ENCODE measurements around the gene SCAANT1. TPM values are rescaled to one million over a fixed set of nuclear protein-coding genes. Genes with fewer than 3 reads are reported as not detected.

SCAANT1 gene
- polyA plus RNA-seq, 1 experiment: not detected

GRCh38 chr3:63955830-63956545 lies 43.8 kb upstream of the SCAANT1 start:
- ChIA-PET POLR2A (interaction anchor here (0.7 kb wide), 1 partner anchor 22 kb away, joined by 22 read pairs; no protein-coding TSS in a partner anchor), CTCF (interaction anchor here (0.7 to 1.0 kb wide), 2 partner anchors 38 to 51 kb away, joined by 3 read pairs; no protein-coding TSS in a partner anchor)
- no peaks in the 10 kb centered on the region for H3K27me3 ChIP-seq (ENCODE audit: control insufficient read depth, insufficient read depth, low read length)
- H3K36me3 ChIP-seq (ENCODE audit: control insufficient read depth, insufficient read depth, low read length): 0 out of 2 replicates have a peak, but pooled peaks cover 1% of the 10 kb centered on the region
- no peak overlapping the region for H3K4me3 ChIP-seq (ENCODE audit: low read depth, low read length)
- DNase-seq (ENCODE audit: low read depth): no peak
- TF ChIP-seq, protein P1, sequence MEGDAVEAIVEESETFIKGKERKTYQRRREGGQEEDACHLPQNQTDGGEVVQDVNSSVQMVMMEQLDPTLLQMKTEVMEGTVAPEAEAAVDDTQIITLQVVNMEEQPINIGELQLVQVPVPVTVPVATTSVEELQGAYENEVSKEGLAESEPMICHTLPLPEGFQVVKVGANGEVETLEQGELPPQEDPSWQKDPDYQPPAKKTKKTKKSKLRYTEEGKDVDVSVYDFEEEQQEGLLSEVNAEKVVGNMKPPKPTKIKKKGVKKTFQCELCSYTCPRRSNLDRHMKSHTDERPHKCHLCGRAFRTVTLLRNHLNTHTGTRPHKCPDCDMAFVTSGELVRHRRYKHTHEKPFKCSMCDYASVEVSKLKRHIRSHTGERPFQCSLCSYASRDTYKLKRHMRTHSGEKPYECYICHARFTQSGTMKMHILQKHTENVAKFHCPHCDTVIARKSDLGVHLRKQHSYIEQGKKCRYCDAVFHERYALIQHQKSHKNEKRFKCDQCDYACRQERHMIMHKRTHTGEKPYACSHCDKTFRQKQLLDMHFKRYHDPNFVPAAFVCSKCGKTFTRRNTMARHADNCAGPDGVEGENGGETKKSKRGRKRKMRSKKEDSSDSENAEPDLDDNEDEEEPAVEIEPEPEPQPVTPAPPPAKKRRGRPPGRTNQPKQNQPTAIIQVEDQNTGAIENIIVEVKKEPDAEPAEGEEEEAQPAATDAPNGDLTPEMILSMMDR (IDR thresholded peaks at IDR 0.05; ENCODE audit: insufficient read depth, low read depth, low read length): no peak

GRCh38 chr3:63955036-63955650 lies 43.0 kb upstream of the SCAANT1 start:
- Histone ChIP-seq H3K27me3 (ENCODE audit: control insufficient read depth, insufficient read depth, low read length) (no peaks in the 10 kb centered on the region), H3K4me3 (ENCODE audit: low read depth, low read length) (no peak overlapping the region), H3K36me3 (ENCODE audit: control insufficient read depth, insufficient read depth, low read length) (0 out of 2 replicates have a peak, but pooled peaks cover 1% of the 10 kb centered on the region)
- TF ChIP-seq, protein P1 (IDR thresholded peaks at IDR 0.05; ENCODE audit: insufficient read depth, low read depth, low read length): no peak
- ChIA-PET POLR2A (no interaction called here), CTCF (no interaction called here)
- DNase-seq (ENCODE audit: low read depth): no peak

- ChIA-PET POLR2A (no interaction called here), CTCF (no interaction called here)
- Histone ChIP-seq H3K36me3 (ENCODE audit: control insufficient read depth, insufficient read depth, low read length) (0 out of 2 replicates have a peak, but pooled peaks cover 1% of the 10 kb centered on the region), H3K4me3 (ENCODE audit: low read depth, low read length) (no peak overlapping the region), H3K27me3 (ENCODE audit: control insufficient read depth, insufficient read depth, low read length) (no peaks in the 10 kb centered on the region)
- no peak for DNase-seq (ENCODE audit: low read depth)
- TF ChIP-seq, protein P1 (IDR thresholded peaks at IDR 0.05; ENCODE audit: insufficient read depth, low read depth, low read length): no peak
Observed at GRCh38 chr3:63954182-63954581, 42.0 kb upstream of the SCAANT1 start.

DNA sequence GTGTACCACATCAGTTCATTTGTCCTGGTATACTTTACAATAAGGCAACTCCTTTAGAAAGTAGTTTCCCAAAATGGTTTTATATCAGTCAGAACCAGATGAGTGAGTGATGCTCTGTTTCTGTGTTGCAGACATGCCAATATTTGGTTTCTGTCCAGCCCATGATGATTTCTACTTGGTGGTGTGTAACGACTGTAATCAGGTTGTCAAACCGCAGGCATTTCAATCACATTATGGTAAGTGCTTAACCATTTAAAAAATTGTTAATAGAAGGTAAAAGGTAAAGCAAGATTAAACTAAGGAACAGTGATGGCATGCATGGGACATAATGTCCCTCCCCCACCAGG lies 40.0 kb upstream of the SCAANT1 start:
- Histone ChIP-seq H3K4me3 (ENCODE audit: low read depth, low read length) (no peak overlapping the region), H3K27me3 (ENCODE audit: control insufficient read depth, insufficient read depth, low read length) (no peaks in the 10 kb centered on the region), H3K36me3 (ENCODE audit: control insufficient read depth, insufficient read depth, low read length) (0 out of 2 replicates have a peak, but pooled peaks cover 1% of the 10 kb centered on the region)
- no peak for DNase-seq (ENCODE audit: low read depth)
- ChIA-PET CTCF (interaction anchor here (1.6 to 2.1 kb wide), 3 partner anchors 10 to 133 kb away, joined by 7 to 10 read pairs (median 8); partner anchors contain the start of gene C3orf49), POLR2A (no interaction called here)
- TF ChIP-seq, protein P1 (IDR thresholded peaks at IDR 0.05; ENCODE audit: insufficient read depth, low read depth, low read length): no peak

DNA sequence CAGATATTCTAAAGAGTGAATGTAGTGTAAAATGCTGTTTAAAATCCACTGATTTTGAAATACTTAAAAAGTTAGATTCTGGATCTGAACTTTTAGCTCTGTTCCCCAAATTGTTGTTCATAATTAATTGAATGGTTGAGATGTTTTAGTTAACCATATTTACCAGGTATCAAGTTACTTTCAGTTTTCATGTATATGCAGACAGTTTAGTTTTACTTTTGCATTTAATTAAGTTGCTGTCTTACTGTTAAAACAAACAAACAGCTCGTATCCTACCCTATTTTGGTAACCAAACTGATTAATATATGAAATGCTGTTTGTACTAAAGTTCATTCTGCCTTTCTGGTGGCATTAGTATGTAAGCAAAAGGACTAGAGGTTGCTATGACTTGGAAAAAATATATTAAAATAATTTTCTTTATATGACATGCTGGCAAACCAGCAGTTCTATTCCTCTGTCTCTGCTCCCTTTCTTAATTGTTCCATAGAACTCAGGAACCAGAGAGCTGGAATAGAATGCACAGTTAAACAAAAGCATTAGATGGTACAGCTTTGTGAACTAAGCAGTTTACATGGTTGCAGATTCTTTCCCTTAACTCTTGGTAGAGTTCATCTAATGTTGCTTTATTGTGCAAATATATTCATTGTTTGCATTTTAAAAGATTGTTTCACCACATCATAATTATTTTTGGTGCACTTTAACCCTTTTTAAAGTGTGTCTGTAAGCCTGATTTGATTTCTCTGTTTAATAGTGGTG lies 39.5 kb upstream of the SCAANT1 start:
- ChIA-PET CTCF (interaction anchor here (0.6 to 2.1 kb wide), 6 partner anchors 9 to 602 kb away, joined by 3 to 10 read pairs (median 6); partner anchors contain the start of gene C3orf49), POLR2A (no interaction called here)
- H3K36me3 ChIP-seq (ENCODE audit: control insufficient read depth, insufficient read depth, low read length): 0 out of 2 replicates have a peak, but pooled peaks cover 1% of the 10 kb centered on the region
- no peak for DNase-seq (ENCODE audit: low read depth)
- H3K27me3 ChIP-seq (ENCODE audit: control insufficient read depth, insufficient read depth, low read length): no peaks in the 10 kb centered on the region
- TF ChIP-seq, protein P1 (IDR thresholded peaks at IDR 0.05; ENCODE audit: insufficient read depth, low read depth, low read length): no peak
- H3K4me3 ChIP-seq (ENCODE audit: low read depth, low read length): no peak overlapping the region

Measured in BJ (cell line).